HCT116 (cell line): ENCODE data around the gene RPTOR.

Source experiments
- ATF3 ChIP-seq: IDR thresholded peaks from 2 replicates; pipeline ENCODE4 v1.6.1; 2012
- CBX3 ChIP-seq: IDR thresholded peaks from 2 replicates; pipeline ENCODE4 v1.6.1; 2012; ENCODE audit warnings: low read depth
- CTCF ChIP-seq, 3 experiments: fragments of 200-600 bp in 1 of 3; sonication (generic) in 1 of 3; IDR thresholded peaks in 2 of 3; conservative IDR thresholded peaks in 1 of 3; 2 replicates each; pipeline ENCODE4 v1.5.1; 2012 to 2017; ENCODE audit warnings: low read depth in 2 of 3, low read length in 2 of 3, antibody characterized with exemption in 1 of 3, borderline replicate concordance in 1 of 3, control low read depth in 1 of 3, mild to moderate bottlenecking in 1 of 3, mixed read lengths in 1 of 3, mixed run types in 1 of 3, moderate library complexity in 1 of 3; ENCODE audit not compliant: insufficient read depth in 1 of 3
- EZH2 ChIP-seq: fragments of 200-600 bp; sonication (generic); IDR thresholded peaks from 2 replicates; pipeline ENCODE4 v1.6.1; 2017; ENCODE audit warnings: antibody characterized with exemption, mixed run types
- EZH2phosphoT487 ChIP-seq: fragments of 200-600 bp; IDR thresholded peaks from 2 replicates; pipeline ENCODE4 v1.6.1; 2018; ENCODE audit warnings: antibody characterized with exemption, borderline replicate concordance
- MAX ChIP-seq: IDR thresholded peaks from 2 replicates; pipeline ENCODE4 v1.6.1; 2012
- POLR2A ChIP-seq: IDR thresholded peaks from 2 replicates; pipeline ENCODE4 v1.7.0; 2011; ENCODE audit warnings: borderline replicate concordance; ENCODE audit not compliant: insufficient read depth, insufficient read length; ENCODE audit errors: extremely low read depth
- POLR2AphosphoS5 ChIP-seq: IDR thresholded peaks from 2 replicates; pipeline ENCODE4 v1.6.1; 2011; ENCODE audit warnings: mild to moderate bottlenecking, low read depth, low read length, moderate library complexity
- RAD21 ChIP-seq: IDR thresholded peaks from 2 replicates; pipeline ENCODE4 v1.6.1; 2012; ENCODE audit warnings: low read depth, mild to moderate bottlenecking
- REST ChIP-seq: IDR thresholded peaks from 2 replicates; pipeline ENCODE4 v1.6.1; 2012; ENCODE audit warnings: low read depth
- SIN3A ChIP-seq: IDR thresholded peaks from 2 replicates; pipeline ENCODE4 v1.6.1; 2012; ENCODE audit warnings: low read depth
- SP1 ChIP-seq: IDR thresholded peaks from 2 replicates; pipeline ENCODE4 v1.6.1; 2012; ENCODE audit warnings: low read depth
- TCF7L2 ChIP-seq: IDR thresholded peaks from 2 replicates; pipeline ENCODE4 v1.7.0; 2011; ENCODE audit warnings: borderline replicate concordance, inconsistent platforms; ENCODE audit not compliant: insufficient read depth, insufficient read length; ENCODE audit errors: extremely low read depth
- YY1 ChIP-seq: IDR thresholded peaks from 2 replicates; pipeline ENCODE4 v1.6.1; 2011; ENCODE audit warnings: low read length, low read depth, moderate library complexity, mild to moderate bottlenecking; ENCODE audit not compliant: insufficient replicate concordance; ENCODE audit errors: extremely low read depth

DNA sequence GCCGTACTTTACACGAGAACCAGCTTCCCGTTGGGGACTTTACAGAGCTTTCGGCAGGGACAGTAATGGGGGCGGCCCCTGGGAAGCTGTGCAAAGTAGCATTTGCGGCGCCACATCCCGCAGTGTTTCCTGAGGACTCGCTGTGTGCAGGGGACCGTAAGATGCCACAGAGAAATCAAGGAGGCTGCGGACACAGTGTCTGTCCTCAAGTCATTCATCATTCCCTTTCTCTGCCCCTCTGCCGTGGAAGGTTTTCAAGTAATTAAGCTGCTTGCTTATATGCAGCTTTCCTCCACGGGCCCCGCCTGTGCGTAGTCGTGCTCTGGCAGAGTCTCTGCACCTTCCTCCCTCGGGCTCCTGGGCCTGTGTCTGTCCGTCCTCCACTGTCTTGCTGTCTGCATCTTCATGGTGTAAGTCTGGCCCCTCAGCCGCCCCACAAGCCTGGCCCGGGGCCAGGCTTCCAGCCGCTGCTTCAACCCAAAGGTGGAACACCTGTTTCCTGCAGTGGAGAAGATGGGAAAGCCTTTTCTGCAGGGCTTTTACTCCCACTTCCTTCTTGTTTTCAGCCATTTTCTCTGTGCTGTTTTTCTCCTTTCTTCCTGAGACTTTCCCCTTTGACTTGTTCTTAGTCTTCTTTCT is 230.1 kb downstream of the RPTOR start:
- TF ChIP-seq SP1 (no peak), EZH2 (no peak), MAX (no peak), CTCF (IDR thresholded peaks at IDR 0.05 in 2 of 3, conservative IDR thresholded peaks at IDR 0.05 in 1 of 3; ENCODE audit: borderline replicate concordance in 1 of 3, insufficient read depth in 1 of 3, low read depth in 2 of 3, low read length in 2 of 3) (no peak), YY1 (no peak), CBX3 (no peak), EZH2phosphoT487 (no peak), POLR2A (no peak), POLR2AphosphoS5 (no peak), TCF7L2 (no peak), REST (no peak), SIN3A (no peak), RAD21 (no peak), ATF3 (no peak)
